ENCODE results near the gene FIGNL1.

DNA sequence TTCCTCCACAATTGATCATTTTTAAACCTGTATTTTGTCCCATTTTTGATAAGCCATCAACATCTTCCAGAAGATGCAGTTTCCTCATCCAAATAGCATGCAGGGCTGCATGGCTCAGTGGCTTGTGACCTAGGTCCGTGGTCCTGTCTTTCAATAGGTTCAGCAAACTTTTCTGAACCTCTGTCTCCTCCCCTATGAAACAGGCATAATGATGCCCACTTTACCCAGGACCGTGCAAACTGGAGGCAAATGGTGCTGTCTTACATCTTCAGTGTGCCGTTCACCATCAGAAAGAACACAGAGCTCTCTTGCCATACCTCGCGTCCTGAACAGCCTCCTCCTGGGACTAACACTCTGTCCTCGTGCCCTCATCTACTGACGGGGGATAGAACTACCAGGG is 22.3 kb upstream of the FIGNL1 start:
- no peak for TF ChIP-seq CTCF (IDR thresholded peaks at IDR 0.05; ENCODE audit: insufficient read depth, low read length, poor library complexity, severe bottlenecking)
- TF ChIP-seq EZH2phosphoT487 (conservative IDR thresholded peaks at IDR 0.05; ENCODE audit: low read length), result no peak

Data from SU-DHL-6 (cell line).